Osteocyte (in vitro differentiated cells): ENCODE data around the gene PSD4. TPM values are rescaled to one million over a fixed set of nuclear protein-coding genes. Genes with fewer than 3 reads are reported as not detected.

ENCODE experiments used
- DNase-seq: peaks from one replicate; pipeline ENCODE4 v3.0.0; 2021; ENCODE audit warnings: mixed read lengths; ENCODE audit not compliant: unreplicated experiment; ENCODE audit errors: extremely low spot score
- H3K27ac Mint-ChIP-seq: one replicate; pipeline ENCODE4 v1.8.0; 2021; ENCODE audit warnings: mild to moderate bottlenecking, mixed read lengths; ENCODE audit not compliant: unreplicated experiment
- H3K27me3 Mint-ChIP-seq: one replicate; pipeline ENCODE4 v1.8.0; 2021; ENCODE audit warnings: mixed read lengths; ENCODE audit not compliant: unreplicated experiment
- H3K36me3 Mint-ChIP-seq: one replicate; pipeline ENCODE4 v1.8.0; 2021; ENCODE audit warnings: mixed read lengths; ENCODE audit not compliant: unreplicated experiment
- H3K4me1 Mint-ChIP-seq: one replicate; pipeline ENCODE4 v1.8.0; 2021; ENCODE audit warnings: mixed read lengths; ENCODE audit not compliant: unreplicated experiment
- H3K4me3 Mint-ChIP-seq: one replicate; pipeline ENCODE4 v1.8.0; 2021; ENCODE audit warnings: mild to moderate bottlenecking, moderate library complexity, mixed read lengths; ENCODE audit not compliant: unreplicated experiment
- H3K9me3 Mint-ChIP-seq: one replicate; pipeline ENCODE4 v1.8.0; 2021; ENCODE audit warnings: mixed read lengths; ENCODE audit not compliant: unreplicated experiment
- CTCF ChIP-seq: fragments of 200-600 bp; sonication (generic); IDR thresholded peaks from 2 replicates; pipeline ENCODE4 v1.5.0; 2021; ENCODE audit warnings: antibody characterized with exemption, mild to moderate bottlenecking, moderate library complexity
- total RNA-seq: library from RNA; stranded (reverse); gene quantifications from 2 replicates; pipeline ENCODE4 v1.2.1, GENCODE V29; 2021

PSD4 gene
- total RNA-seq, 1 donor from 2014 or later, result 8.9 TPM

GRCh38 chr2:113164930-113165585, 8.7 kb upstream of the PSD4 start:
- Mint-ChIP-seq H3K9me3 (no peaks in the 10 kb centered on the region), H3K27me3 (no peaks in the 10 kb centered on the region), H3K27ac (no peak overlapping the region), H3K4me1 (no peaks in the 10 kb centered on the region), H3K36me3 (no peaks in the 10 kb centered on the region), H3K4me3 (no peak overlapping the region)
- no peak for DNase-seq
- TF ChIP-seq CTCF, result no peak

- no peak for TF ChIP-seq CTCF
- DNase-seq, result no peak
- Mint-ChIP-seq H3K27ac (no peak overlapping the region), H3K4me1 (no peaks in the 10 kb centered on the region), H3K4me3 (no peak overlapping the region), H3K36me3 (no peaks in the 10 kb centered on the region), H3K9me3 (no peaks in the 10 kb centered on the region), H3K27me3 (no peaks in the 10 kb centered on the region)
These were observed 7.6 kb upstream of the PSD4 start for GRCh38 chr2:113166187-113166645.

GRCh38 chr2:113167115-113167932, 6.4 kb upstream of the PSD4 start:
- no peak overlapping the region for H3K27ac Mint-ChIP-seq
- peak; percentile 65 for DNase-seq
- no peak overlapping the region for H3K4me3 Mint-ChIP-seq
- H3K4me1 Mint-ChIP-seq, result no peaks in the 10 kb centered on the region
- no peaks in the 10 kb centered on the region for H3K9me3 Mint-ChIP-seq
- TF ChIP-seq CTCF, result no peak
- H3K27me3 Mint-ChIP-seq, result no peaks in the 10 kb centered on the region
- no peaks in the 10 kb centered on the region for H3K36me3 Mint-ChIP-seq

- DNase-seq, result peak; percentile 67
- Mint-ChIP-seq H3K36me3 (no peaks in the 10 kb centered on the region), H3K4me1 (no peaks in the 10 kb centered on the region), H3K27me3 (no peaks in the 10 kb centered on the region), H3K27ac (no peak overlapping the region), H3K4me3 (no peak overlapping the region), H3K9me3 (no peaks in the 10 kb centered on the region)
- TF ChIP-seq CTCF, result no peak
These were observed 5.8 kb upstream of the PSD4 start for GRCh38 chr2:113167962-113168340.

GRCh38 chr2:113169002-113169530, 4.7 kb upstream of the PSD4 start:
- Mint-ChIP-seq H3K27ac (no peak overlapping the region), H3K9me3 (no peaks in the 10 kb centered on the region), H3K4me1 (no peaks in the 10 kb centered on the region), H3K4me3 (no peak overlapping the region), H3K27me3 (no peaks in the 10 kb centered on the region), H3K36me3 (no peaks in the 10 kb centered on the region)
- no peak for TF ChIP-seq CTCF
- DNase-seq, result no peak
